Spleen (tissue), 7 donors: ENCODE results near the gene FRMD4A.

Experiments used
- POLR2A ChIP-seq, 3 donors: fragments of 450-650 bp; IDR thresholded peaks; one replicate each; pipeline ENCODE4 v1.5.1; 2017; ENCODE audit warnings: antibody characterized with exemption in 3 of 3, mild to moderate bottlenecking in 1 of 3
- TF ChIP-seq, protein P1 (sequence below), 11 experiments: fragments of 200-600 bp in 7 of 11; fragments of 450-650 bp in 4 of 11; sonication (generic) in 4 of 11; IDR thresholded peaks in 8 of 11; conservative IDR thresholded peaks in 3 of 11; 1 replicate in 7 of 11; 2 replicates in 4 of 11; pipeline versions ENCODE4 v1.4.0 to v1.8.0; 2016 to 2021; ENCODE audit warnings: antibody characterized with exemption in 11 of 11, inconsistent platforms in 4 of 11, mild to moderate bottlenecking in 1 of 11
- donor health status: DM: no; HTN: no; CAD: no; lungs with moderate emphysema.
- donor health status: DM: no; HTN: no; CAD: no.
- donor health status: DM: no; HTN: no; CAD: no.

DNA sequence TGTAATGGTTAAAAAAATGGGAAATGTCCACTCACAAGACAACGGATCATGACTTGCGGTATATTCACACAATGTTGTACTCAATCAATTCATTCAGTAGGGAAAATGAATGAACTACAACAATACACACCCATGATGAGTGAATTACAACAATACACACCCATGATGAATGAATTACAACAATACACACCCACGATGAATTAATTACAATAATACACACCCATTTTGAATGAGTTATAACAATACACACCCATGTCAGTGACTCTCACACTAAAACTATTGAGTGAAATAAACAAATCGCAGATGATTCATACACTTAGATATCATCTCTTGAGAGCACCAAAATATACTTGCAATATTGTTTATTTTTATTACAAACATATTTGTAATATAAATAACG lies 174.6 kb downstream of the FRMD4A start:
- TF ChIP-seq, protein P1, sequence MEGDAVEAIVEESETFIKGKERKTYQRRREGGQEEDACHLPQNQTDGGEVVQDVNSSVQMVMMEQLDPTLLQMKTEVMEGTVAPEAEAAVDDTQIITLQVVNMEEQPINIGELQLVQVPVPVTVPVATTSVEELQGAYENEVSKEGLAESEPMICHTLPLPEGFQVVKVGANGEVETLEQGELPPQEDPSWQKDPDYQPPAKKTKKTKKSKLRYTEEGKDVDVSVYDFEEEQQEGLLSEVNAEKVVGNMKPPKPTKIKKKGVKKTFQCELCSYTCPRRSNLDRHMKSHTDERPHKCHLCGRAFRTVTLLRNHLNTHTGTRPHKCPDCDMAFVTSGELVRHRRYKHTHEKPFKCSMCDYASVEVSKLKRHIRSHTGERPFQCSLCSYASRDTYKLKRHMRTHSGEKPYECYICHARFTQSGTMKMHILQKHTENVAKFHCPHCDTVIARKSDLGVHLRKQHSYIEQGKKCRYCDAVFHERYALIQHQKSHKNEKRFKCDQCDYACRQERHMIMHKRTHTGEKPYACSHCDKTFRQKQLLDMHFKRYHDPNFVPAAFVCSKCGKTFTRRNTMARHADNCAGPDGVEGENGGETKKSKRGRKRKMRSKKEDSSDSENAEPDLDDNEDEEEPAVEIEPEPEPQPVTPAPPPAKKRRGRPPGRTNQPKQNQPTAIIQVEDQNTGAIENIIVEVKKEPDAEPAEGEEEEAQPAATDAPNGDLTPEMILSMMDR (IDR thresholded peaks at IDR 0.05 in 8 of 11, conservative IDR thresholded peaks at IDR 0.05 in 3 of 11) = no peak
- TF ChIP-seq POLR2A (IDR thresholded peaks at IDR 0.05) = no peak
